Fibroblast of skin of left biceps (primary cell): ENCODE data around the gene SHISA5.

Experiments
- DNase-seq, 2 experiments: peaks; one replicate each; pipeline ENCODE4 v3.0.0-alpha.2; 2013; ENCODE audit warnings: low read depth in 2 of 2

The SHISA5 gene

GRCh38 chr3:48431224-48432029, 72.5 kb downstream of the SHISA5 start:
- no peak for DNase-seq

GRCh38 chr3:48430708-48431101, 73.3 kb downstream of the SHISA5 start:
- DNase-seq = no peak

- no peak for DNase-seq
Measured at GRCh38 chr3:48429960-48430707, 73.8 kb downstream of the SHISA5 start, which contains the start of gene PLXNB1. PLXNB1 (minus strand) TSS chr3:48430086; CDS start chr3:48424611, 5,475 bp downstream.

- no peak for DNase-seq
Measured at GRCh38 chr3:48429317-48429959, 74.5 kb downstream of the SHISA5 start.

DNA sequence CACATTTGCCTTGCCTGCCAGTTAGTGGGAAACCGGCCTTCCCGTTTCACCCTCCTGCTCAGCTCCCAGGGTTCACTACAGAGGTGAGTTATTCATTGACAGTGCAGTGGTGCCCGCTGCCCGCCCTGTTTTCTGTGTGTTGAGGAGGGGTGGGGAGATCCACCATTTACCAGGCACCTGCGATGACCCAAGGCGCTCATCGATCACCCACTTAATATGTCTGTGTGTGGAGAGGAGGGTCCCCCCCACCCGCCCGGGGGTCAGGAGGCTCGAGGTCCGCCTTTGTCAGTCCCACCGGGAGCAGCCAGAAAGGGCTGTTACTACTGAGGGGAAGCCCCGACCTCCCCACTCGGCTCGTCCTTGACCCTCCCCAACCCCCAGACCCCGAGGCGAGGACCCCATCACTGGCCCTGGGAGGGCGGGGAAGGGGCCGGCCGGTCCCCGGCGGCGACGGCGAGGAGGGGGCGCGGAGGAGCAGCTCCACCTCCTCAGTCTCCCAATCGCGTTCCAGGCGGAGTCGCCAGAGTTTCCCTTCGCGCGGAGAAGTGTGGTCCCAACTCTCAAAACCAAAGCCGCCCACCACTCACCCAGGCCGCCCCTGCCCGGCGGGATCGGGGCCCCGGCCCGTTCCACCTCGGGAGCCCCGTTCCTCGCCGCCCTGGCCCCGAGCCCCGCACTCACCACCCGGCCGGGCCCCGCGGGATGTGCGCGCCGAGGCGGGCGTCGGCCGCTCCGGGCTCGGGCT, 75.2 kb downstream of the SHISA5 start:
- no peak for DNase-seq

- no peak for DNase-seq
Measured at GRCh38 chr3:48428088-48428571, 75.8 kb downstream of the SHISA5 start.

DNA sequence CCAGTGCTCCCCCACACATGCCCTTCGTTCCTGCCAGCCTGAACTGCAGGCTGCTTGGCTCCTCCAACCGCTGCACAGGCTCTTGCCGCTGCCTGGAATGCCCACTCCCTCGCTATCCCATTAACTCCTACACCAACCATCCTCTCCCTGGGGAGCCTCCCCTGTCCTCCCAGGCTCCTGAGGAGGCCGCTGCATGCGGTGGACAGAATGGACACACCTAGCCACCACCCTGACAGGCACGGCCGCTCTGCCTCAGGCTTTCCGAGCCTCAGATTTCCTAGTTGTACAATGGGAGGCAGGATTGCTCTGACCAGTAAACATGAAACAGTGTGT, 76.4 kb downstream of the SHISA5 start:
- no peak for DNase-seq

DNA sequence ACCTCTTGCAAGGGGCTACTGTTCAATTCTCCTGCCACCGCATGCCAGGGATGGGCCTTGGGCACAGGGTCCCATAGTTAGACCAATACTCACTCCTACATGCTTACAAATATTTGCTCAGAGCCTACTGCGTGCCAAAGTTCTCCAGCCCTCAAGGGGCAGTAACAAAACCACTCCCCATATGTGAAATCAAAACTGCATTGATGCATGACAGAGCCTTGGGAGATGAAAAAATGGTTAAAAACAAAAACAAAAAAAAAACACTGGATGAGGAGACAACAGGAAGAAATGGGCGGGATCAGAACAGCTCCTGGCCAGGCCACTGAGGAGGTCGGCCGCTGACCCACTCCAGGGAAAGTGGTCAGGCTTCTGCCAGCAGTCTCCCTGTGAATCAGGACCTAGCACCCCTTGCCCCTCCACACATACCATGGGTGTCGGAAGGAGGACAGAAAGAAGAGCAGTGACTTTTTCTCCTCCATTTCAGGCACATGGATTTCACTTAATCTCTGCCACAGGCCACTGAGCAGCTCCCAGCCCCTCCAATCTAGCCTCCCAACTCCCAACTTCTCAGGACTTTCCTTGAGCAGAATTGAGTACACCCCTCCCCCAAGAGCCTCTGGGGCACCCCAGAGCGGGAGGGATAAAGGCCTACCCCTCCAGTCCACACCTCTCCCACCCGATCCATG, 76.9 kb downstream of the SHISA5 start:
- DNase-seq = no peak

- DNase-seq = no peak
Measured at GRCh38 chr3:48426401-48426909, 77.5 kb downstream of the SHISA5 start.

GRCh38 chr3:48425281-48425812, 78.6 kb downstream of the SHISA5 start:
- DNase-seq = no peak

DNA sequence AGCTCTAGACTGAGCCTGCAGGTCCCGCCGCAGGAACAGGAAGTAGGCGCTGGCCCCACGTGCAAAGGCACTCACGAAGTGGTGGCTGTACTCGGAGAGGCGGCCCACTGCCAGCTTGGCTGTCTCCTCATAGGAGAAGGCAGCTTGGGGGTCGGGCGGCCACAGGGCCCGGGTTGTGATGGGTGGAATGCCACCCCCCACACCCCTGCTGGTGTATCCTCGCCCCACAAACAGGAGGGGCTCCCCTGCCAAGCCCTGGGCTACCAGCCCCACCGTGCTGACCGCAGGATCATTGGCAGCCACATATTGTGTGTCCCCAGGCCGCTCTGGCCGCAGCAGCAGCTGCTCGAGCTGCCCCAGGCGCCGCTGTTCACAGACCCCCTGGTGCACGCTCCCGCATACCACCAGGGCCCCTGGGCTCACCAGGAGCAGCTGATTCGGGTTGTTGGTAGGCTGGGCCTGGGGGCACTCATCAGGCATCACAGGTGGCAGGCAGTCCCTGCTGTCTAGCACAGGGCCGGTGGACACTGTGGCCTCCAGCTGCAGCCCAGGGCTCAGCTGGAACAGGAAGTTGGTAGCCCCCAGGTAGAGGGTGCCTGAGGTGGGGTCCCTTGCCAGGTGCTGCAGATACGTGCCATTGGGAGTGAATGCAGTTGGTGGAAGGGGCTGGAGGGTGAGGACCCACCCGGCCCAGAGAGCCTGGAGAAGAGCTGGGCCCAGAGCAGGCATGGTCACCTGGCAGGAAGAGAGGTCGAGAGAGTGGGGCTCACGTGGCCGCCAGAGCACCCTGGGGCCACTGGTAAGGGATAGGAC, 79.9 kb downstream of the SHISA5 start:
- DNase-seq = no peak

GRCh38 chr3:48423241-48423882, 80.6 kb downstream of the SHISA5 start:
- DNase-seq = no peak

- DNase-seq = no peak
Measured at GRCh38 chr3:48422681-48423080, 81.3 kb downstream of the SHISA5 start.

DNA sequence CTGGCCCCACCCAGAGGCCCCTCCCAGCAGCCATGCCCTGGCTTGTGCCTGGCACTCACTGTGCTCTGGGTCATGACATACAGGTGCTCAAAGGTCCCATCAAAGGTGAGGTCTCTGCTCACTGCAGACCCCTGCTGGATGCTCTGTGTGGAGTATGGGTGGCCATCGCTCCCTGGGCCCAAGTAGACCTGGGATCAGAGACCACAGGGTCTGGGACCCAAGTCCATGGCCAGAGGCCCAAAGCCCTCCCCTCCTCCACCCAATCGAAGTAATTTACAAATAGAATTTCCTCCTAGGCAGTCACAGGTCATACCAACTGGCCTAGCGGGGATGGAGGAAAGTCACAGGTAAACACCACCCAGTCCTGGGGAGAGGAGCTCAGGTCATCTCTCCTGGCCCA, 81.7 kb downstream of the SHISA5 start:
- no peak for DNase-seq

DNA sequence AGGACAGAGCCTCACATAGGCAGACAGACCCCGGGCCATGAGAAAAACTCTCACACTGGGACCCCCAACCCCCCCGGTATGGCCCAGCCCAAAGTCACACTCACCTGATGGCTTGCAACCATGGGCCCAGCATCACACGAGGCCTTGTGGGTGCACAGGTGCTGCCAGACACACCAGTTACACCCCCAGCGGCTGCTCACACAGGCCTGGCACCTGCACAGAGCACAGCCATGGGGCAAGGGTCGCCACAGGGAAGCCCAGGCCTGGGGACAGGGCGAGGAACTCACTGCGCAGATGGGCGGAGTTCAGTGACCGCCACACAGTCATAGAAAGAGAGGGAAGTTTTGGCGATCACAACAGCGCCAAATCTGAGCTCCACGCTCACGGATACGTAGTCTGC, 83.4 kb downstream of the SHISA5 start:
- DNase-seq = no peak

DNA sequence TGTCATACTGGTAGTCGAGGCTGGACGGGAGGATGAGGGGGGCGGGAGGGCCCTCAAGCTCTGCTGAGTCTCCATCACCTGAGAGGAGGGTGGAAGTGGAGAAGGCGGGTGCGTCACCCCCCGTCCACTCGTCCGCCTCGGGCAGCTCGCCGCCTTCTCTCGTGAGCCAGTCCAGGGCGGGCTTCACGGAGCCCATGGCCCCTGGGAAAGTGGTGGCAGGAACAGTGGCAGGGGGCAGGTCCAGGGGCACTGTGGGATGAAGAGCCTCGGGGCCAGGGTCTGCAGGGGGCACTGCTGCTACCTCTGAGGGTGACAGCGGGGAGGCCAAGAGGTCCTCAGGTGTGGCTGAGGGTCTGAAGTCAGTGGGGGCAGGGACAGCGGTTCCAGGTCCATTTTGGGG, 84.4 kb downstream of the SHISA5 start:
- DNase-seq = no peak

- DNase-seq = no peak
Measured at GRCh38 chr3:48419149-48419548, 84.8 kb downstream of the SHISA5 start.

- no peak for DNase-seq
Measured at GRCh38 chr3:48418651-48419050, 85.3 kb downstream of the SHISA5 start.

DNA sequence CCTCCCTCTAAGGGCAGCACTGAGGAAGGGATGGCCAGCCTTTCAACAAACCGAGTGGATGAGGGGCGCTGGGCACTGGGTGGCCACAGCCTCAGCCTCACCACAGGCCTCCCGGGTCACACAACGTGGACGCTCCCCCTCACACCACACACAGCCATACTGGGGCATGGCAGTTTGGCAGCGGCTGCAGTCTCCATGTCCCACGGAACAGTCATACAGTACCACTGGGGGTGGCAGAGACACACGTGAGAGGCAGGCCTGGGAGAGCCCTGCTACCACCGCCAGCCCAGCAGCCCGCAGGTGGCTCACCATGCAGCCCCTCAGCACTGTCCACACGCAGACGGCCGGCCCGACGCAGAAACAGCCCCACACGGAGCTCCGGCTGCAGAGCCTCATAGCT, 85.8 kb downstream of the SHISA5 start:
- no peak for DNase-seq
